GM12865 (cell line): ENCODE data around the gene DDI1.

Experiments
- DNase-seq: peaks from one replicate; pipeline ENCODE4 v3.0.0; 2010; ENCODE audit warnings: low read depth
- H3K4me3 ChIP-seq: 2 replicates; pipeline ENCODE4 v1.5.1; 2011; ENCODE audit warnings: mild to moderate bottlenecking, low read depth, low read length, control low read depth
- TF ChIP-seq, protein P1 (sequence below): IDR thresholded peaks from 2 replicates; pipeline ENCODE4 v1.5.1; 2011; ENCODE audit warnings: low read length, control low read depth, low read depth, inconsistent platforms; ENCODE audit not compliant: insufficient read depth; ENCODE audit errors: missing control alignments

DDI1 gene

DNA sequence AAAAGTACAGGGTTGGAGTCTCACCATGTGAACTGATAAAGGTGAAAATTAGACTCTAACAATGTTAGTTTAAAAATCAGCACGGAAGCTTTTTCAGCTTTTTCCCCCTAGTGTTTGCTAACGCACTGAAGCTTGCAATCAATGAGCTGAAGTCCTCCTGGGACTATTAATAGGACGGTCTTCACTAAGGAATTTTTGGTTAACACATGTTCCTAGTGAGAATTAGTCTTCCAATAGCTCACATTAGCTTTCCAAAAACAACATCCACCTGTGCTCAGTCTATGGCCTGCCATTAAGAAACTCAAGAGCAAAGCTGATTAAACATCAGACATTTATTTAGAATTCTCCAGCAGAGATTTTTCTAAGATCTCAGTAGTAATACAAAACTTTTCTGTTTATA lies 26.7 kb upstream of the DDI1 start:
- no peak overlapping the region for H3K4me3 ChIP-seq
- TF ChIP-seq, protein P1, sequence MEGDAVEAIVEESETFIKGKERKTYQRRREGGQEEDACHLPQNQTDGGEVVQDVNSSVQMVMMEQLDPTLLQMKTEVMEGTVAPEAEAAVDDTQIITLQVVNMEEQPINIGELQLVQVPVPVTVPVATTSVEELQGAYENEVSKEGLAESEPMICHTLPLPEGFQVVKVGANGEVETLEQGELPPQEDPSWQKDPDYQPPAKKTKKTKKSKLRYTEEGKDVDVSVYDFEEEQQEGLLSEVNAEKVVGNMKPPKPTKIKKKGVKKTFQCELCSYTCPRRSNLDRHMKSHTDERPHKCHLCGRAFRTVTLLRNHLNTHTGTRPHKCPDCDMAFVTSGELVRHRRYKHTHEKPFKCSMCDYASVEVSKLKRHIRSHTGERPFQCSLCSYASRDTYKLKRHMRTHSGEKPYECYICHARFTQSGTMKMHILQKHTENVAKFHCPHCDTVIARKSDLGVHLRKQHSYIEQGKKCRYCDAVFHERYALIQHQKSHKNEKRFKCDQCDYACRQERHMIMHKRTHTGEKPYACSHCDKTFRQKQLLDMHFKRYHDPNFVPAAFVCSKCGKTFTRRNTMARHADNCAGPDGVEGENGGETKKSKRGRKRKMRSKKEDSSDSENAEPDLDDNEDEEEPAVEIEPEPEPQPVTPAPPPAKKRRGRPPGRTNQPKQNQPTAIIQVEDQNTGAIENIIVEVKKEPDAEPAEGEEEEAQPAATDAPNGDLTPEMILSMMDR, result no peak
- DNase-seq, result no peak

DNA sequence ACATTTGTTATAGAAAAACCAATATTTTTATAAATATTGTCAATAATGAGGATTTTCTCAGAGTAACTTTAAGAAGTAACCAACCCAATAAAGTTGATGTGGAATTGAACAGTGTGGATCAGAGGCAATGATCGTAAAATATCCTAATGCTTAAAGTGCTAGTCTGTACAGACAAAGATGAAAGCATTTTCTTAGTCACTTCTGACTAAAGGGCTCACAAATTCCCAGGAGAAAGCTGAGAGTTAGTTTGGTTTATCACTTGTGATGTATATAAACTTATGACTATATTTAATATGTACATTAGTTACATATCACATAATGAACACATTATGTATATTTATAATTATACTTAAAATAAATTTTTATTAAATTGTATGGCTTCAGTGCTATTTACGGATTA lies 25.4 kb upstream of the DDI1 start:
- DNase-seq, result no peak
- no peak overlapping the region for H3K4me3 ChIP-seq
- TF ChIP-seq, protein P1, result no peak

DNA sequence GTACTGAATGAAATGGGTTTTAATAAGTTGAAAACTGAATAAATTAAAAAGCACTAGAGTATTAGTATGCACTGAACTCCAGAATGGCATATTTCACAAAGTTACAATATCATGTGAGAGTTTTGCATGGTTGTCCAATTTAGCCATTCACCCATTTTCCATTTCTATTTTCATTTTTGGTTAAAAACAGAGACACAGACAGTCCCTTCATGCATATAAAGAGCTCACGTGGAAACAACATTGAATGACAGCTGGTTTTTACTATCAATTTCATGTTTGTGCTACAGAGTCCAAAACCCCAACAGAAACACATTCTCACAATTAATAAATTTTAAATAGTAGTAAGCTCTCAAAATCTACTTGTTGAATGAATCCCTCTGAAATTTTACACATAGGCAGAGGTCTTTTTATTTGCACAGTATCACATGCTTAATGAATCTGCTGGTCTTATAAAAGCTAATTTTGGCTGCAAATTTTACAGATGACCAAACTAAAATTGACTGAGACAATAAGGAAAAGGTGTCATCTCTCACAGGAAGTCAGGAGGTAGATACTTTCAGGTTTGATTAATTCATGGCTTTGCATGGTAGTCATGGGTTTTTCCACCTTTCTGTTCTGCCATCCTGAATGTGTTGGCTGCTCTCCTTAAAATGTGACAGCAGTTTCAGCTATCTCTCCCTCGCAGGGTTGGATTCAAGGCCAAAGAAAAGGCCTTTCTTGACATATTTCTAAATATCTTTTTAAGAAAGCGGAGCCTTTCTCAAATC lies 20.6 kb upstream of the DDI1 start:
- H3K4me3 ChIP-seq, result no peak overlapping the region
- peak; percentile 50 for DNase-seq
- TF ChIP-seq, protein P1, result no peak

DNA sequence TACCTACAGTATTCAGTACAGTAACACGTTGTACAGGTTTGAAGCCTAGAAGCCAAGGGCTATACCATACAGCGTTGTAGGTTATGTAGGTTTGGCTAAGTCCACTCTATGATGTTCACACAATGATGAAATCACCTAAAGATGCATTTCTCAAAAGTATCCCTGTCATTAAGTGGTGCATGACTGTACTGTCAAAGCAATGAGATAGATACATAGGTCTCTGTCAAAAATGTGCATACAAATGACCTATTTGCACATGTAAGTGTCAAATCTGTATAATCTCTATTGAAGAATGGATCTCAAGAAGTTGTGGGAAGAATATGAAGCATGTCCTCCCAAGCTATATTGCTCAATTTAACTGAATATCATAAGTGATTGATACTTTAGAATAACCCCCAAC lies 11.9 kb upstream of the DDI1 start:
- no peak overlapping the region for H3K4me3 ChIP-seq
- TF ChIP-seq, protein P1, result no peak
- no peak for DNase-seq

DNA sequence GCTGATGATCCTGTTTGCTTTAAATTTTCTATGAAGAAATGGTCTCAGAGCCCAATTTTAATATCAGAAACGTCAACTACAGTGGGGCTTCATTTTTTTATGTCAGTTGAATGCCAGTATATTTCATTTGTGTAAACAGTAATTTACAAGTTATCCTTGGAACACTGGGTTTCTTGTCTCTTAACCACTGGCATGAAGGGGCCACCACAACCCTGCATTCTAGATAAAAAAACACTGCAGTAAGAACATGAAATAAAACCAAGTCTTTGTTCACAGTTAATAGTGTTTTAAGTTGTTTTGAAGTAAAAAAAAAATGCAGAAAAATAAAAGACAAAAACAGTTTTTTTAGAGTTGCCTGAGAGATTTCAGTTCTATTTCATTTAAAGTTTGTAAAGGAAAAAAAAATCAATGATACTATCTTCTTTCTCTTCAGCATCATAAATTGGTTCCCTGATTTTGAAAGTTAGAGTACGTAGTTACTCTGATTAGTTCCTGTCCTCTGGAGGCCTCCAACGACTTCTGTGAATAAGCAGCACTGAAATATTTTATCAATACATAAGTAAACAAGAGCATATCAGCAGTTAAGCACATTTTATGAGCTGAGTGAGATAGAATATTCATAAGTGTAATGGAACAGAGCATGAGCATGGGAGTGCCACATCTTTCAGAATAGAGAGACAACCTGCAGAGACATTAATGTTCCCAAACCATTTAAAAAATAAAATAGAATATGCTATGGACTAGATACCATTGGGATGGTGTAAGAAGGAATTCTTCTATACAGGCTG lies 7.8 kb upstream of the DDI1 start:
- TF ChIP-seq, protein P1, result no peak
- no peak overlapping the region for H3K4me3 ChIP-seq
- no peak for DNase-seq

DNA sequence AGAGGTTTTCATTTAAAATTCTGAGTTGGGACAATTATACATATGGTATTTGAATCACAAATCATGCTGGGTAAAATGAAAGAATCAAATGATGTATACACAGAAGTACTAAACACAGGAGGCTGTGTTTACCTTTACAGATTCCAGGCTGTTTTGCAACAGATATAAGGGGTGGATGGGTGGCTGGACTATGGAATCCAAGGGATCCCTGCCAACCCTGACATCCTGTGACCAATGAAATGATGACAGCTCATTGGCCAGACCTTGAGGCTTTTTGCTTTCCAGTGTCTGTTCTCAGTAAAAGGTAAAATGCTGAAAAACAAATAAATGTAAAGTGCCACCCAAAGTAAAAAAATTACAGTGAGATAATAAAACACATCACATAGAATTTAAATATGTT lies 3.3 kb upstream of the DDI1 start:
- DNase-seq, result no peak
- TF ChIP-seq, protein P1, result no peak

More for the DNA sequence above, 3.3 kb upstream of the DDI1 start:
- no peak overlapping the region for H3K4me3 ChIP-seq
